GM12872 (cell line): ENCODE measurements around the gene MFSD8.

Source experiments
- CTCF ChIP-seq: IDR thresholded peaks from 3 replicates; pipeline ENCODE4 v1.5.1; 2011; ENCODE audit warnings: low read depth, mild to moderate bottlenecking, low read length, moderate library complexity; ENCODE audit not compliant: insufficient read depth

MFSD8 gene

DNA sequence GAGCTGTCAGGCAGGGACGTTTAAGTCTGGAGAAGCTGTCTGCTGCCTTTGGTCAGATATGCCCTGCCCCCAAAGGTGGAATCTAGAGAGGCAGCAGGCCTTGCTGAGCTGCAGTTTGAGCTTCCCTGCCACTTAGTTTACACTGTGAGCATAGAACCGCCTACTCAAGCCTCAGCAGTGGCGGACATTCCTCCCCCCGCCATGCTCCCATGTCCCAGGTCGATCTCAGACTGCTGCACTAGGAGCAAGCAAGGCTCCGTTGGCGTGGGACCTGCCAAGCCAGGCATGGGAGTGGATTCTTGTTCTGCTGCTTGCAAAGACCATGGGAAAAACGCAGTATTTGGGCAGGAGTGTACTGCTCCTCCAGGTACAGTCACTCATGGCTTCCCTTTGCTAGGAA lies 59.9 kb downstream of the MFSD8 start:
- TF ChIP-seq CTCF: no peak

DNA sequence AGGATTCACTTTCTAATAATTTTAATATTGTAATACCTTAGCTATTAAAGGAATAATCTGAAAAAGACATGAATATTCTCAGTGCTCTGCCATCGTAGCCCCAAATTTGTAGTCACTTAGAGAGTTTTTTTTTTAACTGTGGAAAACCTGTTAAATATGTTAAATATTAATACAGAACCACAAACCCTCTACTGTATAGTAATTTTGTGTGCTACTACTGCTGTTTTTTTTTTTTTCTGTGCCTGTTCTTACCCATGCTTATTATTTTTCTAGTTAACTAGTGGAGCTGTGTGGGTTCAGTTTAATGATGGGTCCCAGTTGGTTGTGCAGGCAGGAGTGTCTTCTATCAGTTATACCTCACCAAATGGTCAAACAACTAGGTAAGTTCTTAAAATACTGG lies 68.4 kb downstream of the MFSD8 start:
- no peak for TF ChIP-seq CTCF

- no peak for TF ChIP-seq CTCF
Observed at GRCh38 chr4:127896069-127896468, 68.9 kb downstream of the MFSD8 start.

- TF ChIP-seq CTCF: no peak
Observed at GRCh38 chr4:127889903-127890302, 75.1 kb downstream of the MFSD8 start.

DNA sequence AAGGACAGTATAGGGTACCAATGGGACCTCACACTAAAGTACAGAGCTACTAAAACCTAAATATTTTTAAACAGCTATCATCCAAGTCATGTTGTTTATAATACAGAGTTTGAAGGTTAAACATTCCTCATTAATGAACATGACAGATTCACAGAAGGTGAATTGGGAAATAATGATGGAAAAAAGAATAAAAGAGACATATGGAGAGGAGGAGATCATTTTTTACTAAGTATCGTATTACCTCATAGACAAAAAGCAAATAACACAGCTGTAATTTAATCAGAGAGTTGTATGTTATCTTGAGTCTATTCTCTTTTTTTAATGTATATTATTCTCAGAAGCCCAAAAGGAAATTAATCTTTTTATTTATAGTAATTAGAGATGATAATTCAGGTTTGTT lies 76.4 kb downstream of the MFSD8 start:
- no peak for TF ChIP-seq CTCF

GRCh38 chr4:127881563-127881864 lies 83.5 kb downstream of the MFSD8 start:
- TF ChIP-seq CTCF: no peak

GRCh38 chr4:127880763-127881562 lies 84.0 kb downstream of the MFSD8 start, which contains the start of gene PLK4:
PLK4 (plus strand) TSS chr4:127880893; CDS start chr4:127881135, 242 bp downstream.
- TF ChIP-seq CTCF: no peak
